K562 (cell line): ENCODE results near the gene MAU2. TPM values are rescaled to one million over a fixed set of nuclear protein-coding genes. Genes with fewer than 3 reads are reported as not detected.

Experiments used
- ATAC-seq: fragments of 200-7000 bp; cut with Tn5 transposase; 3 replicates; pipeline ENCODE4 v1.9.1; 2020; ENCODE audit warnings: moderate library complexity
- BruUV-seq: library from RNA; stranded (reverse); fragments of 400-500 nt; replicated peaks from 2 replicates; lab custom pipeline; 2021; lab: Mats Ljungman, UMichigan
- CTCF ChIA-PET: fragments of 300-600 bp; formaldehyde crosslinking; extraction: SDS; loops from one replicate; lab custom pipeline; 2021; ENCODE audit warnings: low intra/inter-chr PET ratio; lab: Yijun Ruan, JAX
- POLR2A ChIA-PET: fragments of 300-600, 350-650 bp; sonication (Branson Sonifier 250); formaldehyde crosslinking; extraction: SDS; loops from one replicate; lab custom pipeline; 2021; ENCODE audit warnings: antibody characterized with exemption, inconsistent platforms; lab: Yijun Ruan, JAX
- DNase-seq, 4 experiments: peaks; one replicate each; pipeline versions ENCODE4 v3.0.0 to v3.0.0-alpha.2; 2011 to 2018; ENCODE audit warnings: low spot score in 3 of 4, mixed read lengths in 3 of 4; ENCODE audit errors: extremely low read depth in 1 of 4
- FAIRE-seq: peaks from 2 replicates; lab custom pipeline; 2011; peaks lifted over from hg19 to GRCh38; lab: Jason Lieb, UNC
- H2AFZ ChIP-seq: 2 replicates; pipeline ENCODE4 v1.6.0; 2011; ENCODE audit warnings: low read depth, low read length, control low read depth, inconsistent platforms
- H3K27ac ChIP-seq: fragments of 200-600 bp; 3 replicates; pipeline ENCODE4 v1.8.0; 2011; ENCODE audit warnings: low read depth, mild to moderate bottlenecking, control low read depth, inconsistent platforms, low read length, moderate library complexity, mixed read lengths; ENCODE audit errors: extremely low read depth
- H3K27me3 ChIP-seq, 2 experiments: fragments of 300-600 bp in 1 of 2; 2 replicates in 1 of 2; 3 replicates in 1 of 2; pipeline versions ENCODE4 v1.6.0 to v1.8.0; 2011; ENCODE audit warnings: inconsistent platforms in 2 of 2, low read length in 2 of 2, mild to moderate bottlenecking in 1 of 2, mixed read lengths in 1 of 2, moderate library complexity in 1 of 2; ENCODE audit not compliant: control insufficient read depth in 2 of 2, insufficient read depth in 2 of 2
- H3K36me3 ChIP-seq: fragments of 300-600 bp; 3 replicates; pipeline ENCODE4 v1.8.0; 2011; ENCODE audit warnings: mild to moderate bottlenecking, low read length, inconsistent platforms; ENCODE audit not compliant: control insufficient read depth, insufficient read depth
- H3K4me1 ChIP-seq, 2 experiments: fragments of 200-600 bp in 1 of 2; replicated peaks in 1 of 2; 2 replicates in 1 of 2; 3 replicates in 1 of 2; pipeline versions ENCODE4 v1.5.1 to v1.8.0; 2011; ENCODE audit warnings: inconsistent platforms in 2 of 2, low read length in 2 of 2, mild to moderate bottlenecking in 1 of 2, mixed read lengths in 1 of 2, moderate library complexity in 1 of 2; ENCODE audit not compliant: control insufficient read depth in 2 of 2, insufficient read depth in 2 of 2
- H3K4me2 ChIP-seq: 2 replicates; pipeline ENCODE4 v1.6.1; 2011; ENCODE audit warnings: low read length, control low read depth, inconsistent platforms, mixed read lengths; ENCODE audit not compliant: insufficient read depth
- H3K4me3 ChIP-seq: fragments of 200-600 bp; sonication (generic), shearing (Covaris generic); 2 replicates; pipeline ENCODE4 v1.5.1; 2016; ENCODE audit warnings: control low read depth, inconsistent platforms
- H3K79me2 ChIP-seq: fragments of 200-600 bp; 3 replicates; pipeline ENCODE4 v1.8.0; 2011; ENCODE audit warnings: low read length, inconsistent platforms; ENCODE audit not compliant: control insufficient read depth, insufficient read depth
- H3K9ac ChIP-seq, 2 experiments: 2 replicates each; pipeline versions ENCODE4 v1.6.0 to v1.6.1; 2011; ENCODE audit warnings: low read depth in 2 of 2, low read length in 2 of 2, control low read depth in 1 of 2, inconsistent platforms in 1 of 2, mild to moderate bottlenecking in 1 of 2, mixed read lengths in 1 of 2; ENCODE audit not compliant: insufficient read depth in 1 of 2
- H3K9me1 ChIP-seq: one replicate; pipeline ENCODE4 v1.6.0; 2011; ENCODE audit warnings: inconsistent platforms, mild to moderate bottlenecking, low read length, moderate library complexity; ENCODE audit not compliant: control insufficient read depth, insufficient read depth
- H3K9me3 ChIP-seq: replicated peaks from 2 replicates; pipeline ENCODE4 v1.5.1; 2011; ENCODE audit warnings: low read depth, low read length, inconsistent platforms; ENCODE audit not compliant: control insufficient read depth, insufficient read depth
- H4K20me1 ChIP-seq: replicated peaks from 2 replicates; pipeline ENCODE4 v1.6.1; 2011; ENCODE audit warnings: low read length, inconsistent platforms, mixed read lengths; ENCODE audit not compliant: control insufficient read depth, insufficient read depth
- BRF1 ChIP-seq: IDR thresholded peaks from 3 replicates; pipeline ENCODE4 v1.6.1; 2011; ENCODE audit warnings: borderline replicate concordance, mild to moderate bottlenecking; ENCODE audit not compliant: insufficient read length; ENCODE audit errors: extremely low read depth
- ETV5 ChIP-seq: sonication (generic); formaldehyde crosslinking; IDR thresholded peaks from 2 replicates; pipeline ENCODE4 v1.4.0; 2020; ENCODE audit warnings: low read depth, mild to moderate bottlenecking, missing genetic modification reagents
- GABPA ChIP-seq: fragments of 200-800 bp; sonication (Bioruptor generic); conservative IDR thresholded peaks from 2 replicates; pipeline ENCODE4 v1.6.1; 2016; ENCODE audit warnings: low read depth, missing genetic modification characterization, missing compliant biosample characterization
- KLF16 ChIP-seq: IDR thresholded peaks from 2 replicates; pipeline ENCODE4 v1.6.1; 2016; ENCODE audit warnings: antibody characterized with exemption
- PPARD ChIP-seq: fragments of 250-450 bp; sonication (Bioruptor Pico); IDR thresholded peaks from 2 replicates; pipeline ENCODE4 v1.8.0; 2022; ENCODE audit warnings: inconsistent platforms, mild to moderate bottlenecking, moderate library complexity
- TARDBP ChIP-seq: fragments of 450-650 bp; IDR thresholded peaks from 2 replicates; pipeline ENCODE4 v1.6.1; 2016
- ZNF197 ChIP-seq: fragments of 200-800 bp; sonication (Bioruptor generic); IDR thresholded peaks from 2 replicates; pipeline ENCODE4 v1.6.1; 2016; ENCODE audit warnings: low read depth, missing genetic modification characterization, missing compliant biosample characterization
- WGBS: fragments of 100-300 bp; shearing (Covaris generic); methylation state at CpG from one replicate; pipeline ENCODE4 v1.1.6; 2016; ENCODE audit warnings: low coverage, mixed read lengths; ENCODE audit not compliant: insufficient coverage; ENCODE audit errors: missing lambda C conversion rate; 5-methylcytosine and 5-hydroxymethylcytosine counted together
- in situ Hi-C: fragments of 300-500 bp; cut with MboI; formaldehyde crosslinking; loops from 4 replicates; pipeline ENCODE4 v1.15.0; 2018; ENCODE audit warnings: inconsistent platforms, mixed read lengths
- intact Hi-C: fragments of 100-400 bp; cut with micrococcal nuclease; formaldehyde crosslinking; loops from 2 replicates; pipeline ENCODE4 v1.14.2; 2022
- polyA plus RNA-seq, 8 experiments: library from polyadenylated mRNA; depleted of rRNA in 4 of 8; stranded (reverse) in 5 of 8; unstranded in 3 of 8; fragments of >200 nt; fragmentation: Nextera tagmentation in 2 of 8; fragmentation: Illumina TruSeq in 1 of 8; extraction: Ambion mirVana in 2 of 8; extraction: Trizol in 1 of 8; gene quantifications; 2 replicates each; pipeline versions ENCODE4 v1.2.1 to v1.2.3, GENCODE V29; 2011 to 2014; ENCODE audit warnings: inconsistent platforms in 1 of 8, missing spikeins in 1 of 8
- total RNA-seq, 7 experiments: library from RNA; depleted of rRNA in 6 of 7; stranded (reverse); fragments of >200 nt in 6 of 7; fragmentation: Illumina TruSeq in 2 of 7; extraction: Trizol in 2 of 7; gene quantifications; 2 replicates each; pipeline versions ENCODE4 v1.2.1 to v1.2.3, GENCODE V29; 2011 to 2021; ENCODE audit warnings: low replicate concordance in 1 of 7
- TF ChIP-seq, protein P1 (sequence below): fragments of 200-800 bp; sonication (Bioruptor generic); IDR thresholded peaks from 2 replicates; pipeline ENCODE4 v1.6.1; 2017; ENCODE audit warnings: missing genetic modification characterization, missing compliant biosample characterization
- TF ChIP-seq, protein P2 (sequence below): fragments of 250-450 bp; sonication (Bioruptor Pico); IDR thresholded peaks from 2 replicates; pipeline ENCODE4 v1.5.0; 2021; ENCODE audit warnings: mild to moderate bottlenecking, borderline replicate concordance
- TF ChIP-seq, protein P3 (sequence below): sonication (generic); formaldehyde crosslinking; IDR thresholded peaks from 2 replicates; pipeline ENCODE4 v1.8.0; 2022; ENCODE audit warnings: mild to moderate bottlenecking, low read depth, missing genetic modification reagents
- TF ChIP-seq, protein P4 (sequence below): fragments of 200-400 bp; formaldehyde crosslinking; IDR thresholded peaks from 2 replicates; pipeline ENCODE4 v1.6.1; 2017; ENCODE audit warnings: mild to moderate bottlenecking, low read depth, low read length, moderate library complexity
- TF ChIP-seq, protein P5 (sequence below): fragments of 450-650 bp; formaldehyde crosslinking; IDR thresholded peaks from 2 replicates; pipeline ENCODE4 v1.4.0; 2020; ENCODE audit warnings: mild to moderate bottlenecking, moderate library complexity

The MAU2 gene
- total and polyA plus RNA-seq, 9 of the 15 experiments (the other 6 are each of a cell fraction or from before 2014, with no cell fraction given) = 1.2 to 48.1 (median 19.4) TPM

DNA sequence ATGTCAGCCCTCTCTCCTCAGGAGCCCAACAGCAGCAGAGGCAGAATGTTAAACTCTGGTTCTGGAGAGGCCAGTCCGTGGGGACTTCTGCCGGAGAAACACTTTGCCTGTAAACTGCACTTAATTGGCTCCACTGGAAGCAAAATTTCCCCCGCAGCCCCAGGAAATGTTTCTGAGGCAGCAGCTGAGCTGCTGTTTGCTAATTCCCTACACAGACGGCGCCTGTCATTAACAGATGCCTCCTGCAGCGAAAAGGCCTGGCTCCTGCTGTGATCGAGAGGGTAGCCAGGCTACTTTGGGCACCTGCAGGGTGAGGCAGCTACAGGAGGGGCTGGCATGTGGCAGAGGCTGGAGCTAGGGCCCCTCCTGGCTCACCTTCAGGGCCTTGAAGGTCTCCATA lies 42.3 kb upstream of the MAU2 start:
- no peak for ATAC-seq
- Histone ChIP-seq H3K9ac (no peak overlapping the region), H3K4me2 (no peak overlapping the region), H3K4me3 (no peak overlapping the region)
- in situ Hi-C loops = no loop called here
- TF ChIP-seq, protein P1, sequence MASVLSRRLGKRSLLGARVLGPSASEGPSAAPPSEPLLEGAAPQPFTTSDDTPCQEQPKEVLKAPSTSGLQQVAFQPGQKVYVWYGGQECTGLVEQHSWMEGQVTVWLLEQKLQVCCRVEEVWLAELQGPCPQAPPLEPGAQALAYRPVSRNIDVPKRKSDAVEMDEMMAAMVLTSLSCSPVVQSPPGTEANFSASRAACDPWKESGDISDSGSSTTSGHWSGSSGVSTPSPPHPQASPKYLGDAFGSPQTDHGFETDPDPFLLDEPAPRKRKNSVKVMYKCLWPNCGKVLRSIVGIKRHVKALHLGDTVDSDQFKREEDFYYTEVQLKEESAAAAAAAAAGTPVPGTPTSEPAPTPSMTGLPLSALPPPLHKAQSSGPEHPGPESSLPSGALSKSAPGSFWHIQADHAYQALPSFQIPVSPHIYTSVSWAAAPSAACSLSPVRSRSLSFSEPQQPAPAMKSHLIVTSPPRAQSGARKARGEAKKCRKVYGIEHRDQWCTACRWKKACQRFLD (CRISPR knock-in tag) = no peak
- TF ChIP-seq, protein P2, sequence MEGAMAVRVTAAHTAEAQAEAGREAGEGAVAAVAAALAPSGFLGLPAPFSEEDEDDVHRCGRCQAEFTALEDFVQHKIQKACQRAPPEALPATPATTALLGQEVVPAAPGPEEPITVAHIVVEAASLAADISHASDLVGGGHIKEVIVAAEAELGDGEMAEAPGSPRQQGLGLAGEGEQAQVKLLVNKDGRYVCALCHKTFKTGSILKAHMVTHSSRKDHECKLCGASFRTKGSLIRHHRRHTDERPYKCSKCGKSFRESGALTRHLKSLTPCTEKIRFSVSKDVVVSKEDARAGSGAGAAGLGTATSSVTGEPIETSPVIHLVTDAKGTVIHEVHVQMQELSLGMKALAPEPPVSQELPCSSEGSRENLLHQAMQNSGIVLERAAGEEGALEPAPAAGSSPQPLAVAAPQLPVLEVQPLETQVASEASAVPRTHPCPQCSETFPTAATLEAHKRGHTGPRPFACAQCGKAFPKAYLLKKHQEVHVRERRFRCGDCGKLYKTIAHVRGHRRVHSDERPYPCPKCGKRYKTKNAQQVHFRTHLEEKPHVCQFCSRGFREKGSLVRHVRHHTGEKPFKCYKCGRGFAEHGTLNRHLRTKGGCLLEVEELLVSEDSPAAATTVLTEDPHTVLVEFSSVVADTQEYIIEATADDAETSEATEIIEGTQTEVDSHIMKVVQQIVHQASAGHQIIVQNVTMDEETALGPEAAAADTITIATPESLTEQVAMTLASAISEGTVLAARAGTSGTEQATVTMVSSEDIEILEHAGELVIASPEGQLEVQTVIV (CRISPR knock-in tag) = no peak
- no peak for TF ChIP-seq KLF16
- TF ChIP-seq ETV5 = no peak
- TF ChIP-seq, protein P3, sequence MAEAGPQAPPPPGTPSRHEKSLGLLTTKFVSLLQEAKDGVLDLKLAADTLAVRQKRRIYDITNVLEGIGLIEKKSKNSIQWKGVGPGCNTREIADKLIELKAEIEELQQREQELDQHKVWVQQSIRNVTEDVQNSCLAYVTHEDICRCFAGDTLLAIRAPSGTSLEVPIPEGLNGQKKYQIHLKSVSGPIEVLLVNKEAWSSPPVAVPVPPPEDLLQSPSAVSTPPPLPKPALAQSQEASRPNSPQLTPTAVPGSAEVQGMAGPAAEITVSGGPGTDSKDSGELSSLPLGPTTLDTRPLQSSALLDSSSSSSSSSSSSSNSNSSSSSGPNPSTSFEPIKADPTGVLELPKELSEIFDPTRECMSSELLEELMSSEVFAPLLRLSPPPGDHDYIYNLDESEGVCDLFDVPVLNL (CRISPR knock-in tag) = no peak
- TF ChIP-seq ZNF197 (CRISPR knock-in tag) = no peak
- no peak for TF ChIP-seq TARDBP
- no peak for TF ChIP-seq GABPA (tag)
- TF ChIP-seq, protein P4, sequence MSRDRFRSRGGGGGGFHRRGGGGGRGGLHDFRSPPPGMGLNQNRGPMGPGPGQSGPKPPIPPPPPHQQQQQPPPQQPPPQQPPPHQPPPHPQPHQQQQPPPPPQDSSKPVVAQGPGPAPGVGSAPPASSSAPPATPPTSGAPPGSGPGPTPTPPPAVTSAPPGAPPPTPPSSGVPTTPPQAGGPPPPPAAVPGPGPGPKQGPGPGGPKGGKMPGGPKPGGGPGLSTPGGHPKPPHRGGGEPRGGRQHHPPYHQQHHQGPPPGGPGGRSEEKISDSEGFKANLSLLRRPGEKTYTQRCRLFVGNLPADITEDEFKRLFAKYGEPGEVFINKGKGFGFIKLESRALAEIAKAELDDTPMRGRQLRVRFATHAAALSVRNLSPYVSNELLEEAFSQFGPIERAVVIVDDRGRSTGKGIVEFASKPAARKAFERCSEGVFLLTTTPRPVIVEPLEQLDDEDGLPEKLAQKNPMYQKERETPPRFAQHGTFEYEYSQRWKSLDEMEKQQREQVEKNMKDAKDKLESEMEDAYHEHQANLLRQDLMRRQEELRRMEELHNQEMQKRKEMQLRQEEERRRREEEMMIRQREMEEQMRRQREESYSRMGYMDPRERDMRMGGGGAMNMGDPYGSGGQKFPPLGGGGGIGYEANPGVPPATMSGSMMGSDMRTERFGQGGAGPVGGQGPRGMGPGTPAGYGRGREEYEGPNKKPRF = no peak
- TF ChIP-seq BRF1 = no peak
- TF ChIP-seq, protein P5, sequence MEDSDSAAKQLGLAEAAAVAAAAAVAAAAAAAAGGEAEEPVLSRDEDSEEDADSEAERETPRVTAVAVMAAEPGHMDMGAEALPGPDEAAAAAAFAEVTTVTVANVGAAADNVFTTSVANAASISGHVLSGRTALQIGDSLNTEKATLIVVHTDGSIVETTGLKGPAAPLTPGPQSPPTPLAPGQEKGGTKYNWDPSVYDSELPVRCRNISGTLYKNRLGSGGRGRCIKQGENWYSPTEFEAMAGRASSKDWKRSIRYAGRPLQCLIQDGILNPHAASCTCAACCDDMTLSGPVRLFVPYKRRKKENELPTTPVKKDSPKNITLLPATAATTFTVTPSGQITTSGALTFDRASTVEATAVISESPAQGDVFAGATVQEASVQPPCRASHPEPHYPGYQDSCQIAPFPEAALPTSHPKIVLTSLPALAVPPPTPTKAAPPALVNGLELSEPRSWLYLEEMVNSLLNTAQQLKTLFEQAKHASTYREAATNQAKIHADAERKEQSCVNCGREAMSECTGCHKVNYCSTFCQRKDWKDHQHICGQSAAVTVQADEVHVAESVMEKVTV (CRISPR knock-in tag) = no peak
- TF ChIP-seq PPARD = no peak
- TF ChIP-seq, all 486 proteins: peak for 0
- Histone ChIP-seq H3K27me3 (no peaks in the 10 kb centered on the region), H4K20me1 (no peaks in the 10 kb centered on the region; the same call in 1 of the 2 replicates), H3K79me2 (no peaks in the 10 kb centered on the region), H3K27ac (no peak overlapping the region), H3K4me1 (peaks cover 0 to 5% of the 10 kb centered on the region in 2 experiments; a peak in 2 of 5 replicates), H2AFZ (no peak overlapping the region), H3K9me3 (no peaks in the 10 kb centered on the region), H3K9me1 (no peaks in the 10 kb centered on the region), H3K36me3 (peaks cover 64% of the 10 kb centered on the region; the same call in 2 of the 3 replicates)
- CTCF ChIA-PET = no interaction called here
- FAIRE-seq = no peak
- DNase-seq = no peak
- POLR2A ChIA-PET = no interaction called here
- intact Hi-C loops = no loop called here
- BruUV-seq = no TSS peak
- WGBS = 96% methylated on average over 7 of the region's 7 CpGs
